WTC11 (cell line): ENCODE results near the gene SRGAP1. TPM values are rescaled to one million over a fixed set of nuclear protein-coding genes. Genes with fewer than 3 reads are reported as not detected.

Source experiments
- ATAC-seq: fragments of 200-7000 bp; cut with Tn5 transposase; 2 replicates; pipeline ENCODE4 v1.10.0; 2021; ENCODE audit warnings: mild to moderate bottlenecking, moderate library complexity
- CTCF ChIA-PET: fragments of 300-600 bp; sonication (Branson Sonifier 250); formaldehyde crosslinking; loops from one replicate; lab custom pipeline; 2021; ENCODE audit warnings: antibody characterized with exemption; lab: Charles Lee
- POLR2A ChIA-PET: fragments of 350-600 bp; sonication (Branson Sonifier 250); formaldehyde crosslinking; loops from one replicate; lab custom pipeline; 2021; ENCODE audit warnings: antibody characterized with exemption; lab: Charles Lee
- DNase-seq: peaks from one replicate; pipeline ENCODE4 v3.0.0; 2021; ENCODE audit warnings: low spot score
- H3K27ac Mint-ChIP-seq: 2 replicates; pipeline ENCODE4 v1.8.0; 2021; ENCODE audit warnings: mixed read lengths
- H3K27me3 Mint-ChIP-seq: 2 replicates; pipeline ENCODE4 v1.8.0; 2021; ENCODE audit warnings: low read depth, mild to moderate bottlenecking, moderate library complexity, mixed read lengths
- H3K36me3 Mint-ChIP-seq: 2 replicates; pipeline ENCODE4 v1.8.0; 2021; ENCODE audit warnings: mixed read lengths
- H3K4me1 Mint-ChIP-seq: 2 replicates; pipeline ENCODE4 v1.8.0; 2022; ENCODE audit warnings: mixed read lengths
- H3K4me3 Mint-ChIP-seq: 2 replicates; pipeline ENCODE4 v1.8.0; 2021; ENCODE audit warnings: mild to moderate bottlenecking, moderate library complexity, mixed read lengths
- H3K9me3 Mint-ChIP-seq: 2 replicates; pipeline ENCODE4 v1.8.0; 2021; ENCODE audit warnings: mixed read lengths
- ATF1 ChIP-seq: sonication (generic); formaldehyde crosslinking; IDR thresholded peaks from 2 replicates; pipeline ENCODE4 v1.8.1; 2023; ENCODE audit warnings: mild to moderate bottlenecking, moderate library complexity, missing genetic modification reagents
- ATF2 ChIP-seq: sonication (generic); formaldehyde crosslinking; IDR thresholded peaks from 2 replicates; pipeline ENCODE4 v1.8.1; 2022; ENCODE audit warnings: low read depth, missing genetic modification reagents, borderline replicate concordance
- E2F5 ChIP-seq: sonication (generic); formaldehyde crosslinking; IDR thresholded peaks from 2 replicates; pipeline ENCODE4 v1.8.1; 2022; ENCODE audit warnings: mild to moderate bottlenecking, moderate library complexity, missing genetic modification reagents
- ERG ChIP-seq: fragments of 250-450 bp; sonication (Bioruptor Pico); IDR thresholded peaks from 2 replicates; pipeline ENCODE4 v1.8.0; 2021; ENCODE audit warnings: mild to moderate bottlenecking
- ESRRA ChIP-seq: sonication (generic); formaldehyde crosslinking; IDR thresholded peaks from 2 replicates; pipeline ENCODE4 v1.8.1; 2022; ENCODE audit warnings: mild to moderate bottlenecking, missing genetic modification reagents, borderline replicate concordance
- STAT6 ChIP-seq: sonication (generic); formaldehyde crosslinking; conservative IDR thresholded peaks from 2 replicates; pipeline ENCODE4 v1.8.1; 2023; ENCODE audit warnings: mild to moderate bottlenecking, low read depth, missing genetic modification reagents, moderate library complexity
- ZNF263 ChIP-seq: sonication (generic); formaldehyde crosslinking; IDR thresholded peaks from 2 replicates; pipeline ENCODE4 v1.8.1; 2022; ENCODE audit warnings: low read depth, mild to moderate bottlenecking, moderate library complexity, missing genetic modification reagents
- total RNA-seq: library from RNA; stranded (reverse); gene quantifications from 3 replicates; pipeline ENCODE4 v1.2.3, GENCODE V29; 2021
- TF ChIP-seq, protein P1 (sequence below): fragments of 250-450 bp; sonication (Bioruptor Pico); IDR thresholded peaks from 2 replicates; pipeline ENCODE4 v1.9.0; 2021; ENCODE audit warnings: mild to moderate bottlenecking
- TF ChIP-seq, protein P2 (sequence below): sonication (generic); formaldehyde crosslinking; IDR thresholded peaks from 2 replicates; pipeline ENCODE4 v1.8.1; 2023; ENCODE audit warnings: mild to moderate bottlenecking, missing genetic modification reagents, moderate library complexity

Gene SRGAP1
- total RNA-seq, 1 experiment from 2014 or later: 10.3 TPM

- TF ChIP-seq STAT6 (CRISPR knock-in tag): no peak
Observed at GRCh38 chr12:63930971-63931370, 86.5 kb downstream of the SRGAP1 start (continued).

DNA sequence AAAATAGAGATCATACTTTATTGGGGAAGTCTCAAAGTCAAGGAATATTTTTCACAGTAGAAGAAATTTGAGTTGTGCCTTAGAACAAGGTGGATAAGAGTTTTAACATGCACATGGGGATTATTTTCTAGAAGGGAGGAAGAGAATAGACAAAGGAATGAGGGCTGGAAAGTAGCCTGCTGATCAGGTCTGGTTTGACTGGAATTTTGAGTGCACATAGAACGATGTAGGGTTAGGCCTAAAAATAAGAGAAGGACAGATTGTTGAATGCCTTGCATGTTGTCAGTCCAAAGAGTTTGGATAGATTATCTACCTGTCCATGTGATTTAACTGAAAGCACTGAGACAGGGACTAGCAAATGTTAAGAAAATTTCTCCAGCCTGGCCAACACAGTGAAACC lies 87.2 kb downstream of the SRGAP1 start:
- ChIA-PET CTCF (no interaction called here), POLR2A (no interaction called here)
- DNase-seq: no peak
- no peak for ATAC-seq
- Mint-ChIP-seq H3K4me3 (no peak overlapping the region), H3K27ac (peak overlapping the region; percentile 25; the same call in 1 of the 2 replicates), H3K4me1 (peaks cover 20% of the 10 kb centered on the region), H3K36me3 (peaks cover 5% of the 10 kb centered on the region), H3K9me3 (peaks cover 11% of the 10 kb centered on the region), H3K27me3 (no peaks in the 10 kb centered on the region; the same call in 1 of the 2 replicates)
- TF ChIP-seq ERG: no peak
- TF ChIP-seq E2F5: no peak
- TF ChIP-seq, protein P1, sequence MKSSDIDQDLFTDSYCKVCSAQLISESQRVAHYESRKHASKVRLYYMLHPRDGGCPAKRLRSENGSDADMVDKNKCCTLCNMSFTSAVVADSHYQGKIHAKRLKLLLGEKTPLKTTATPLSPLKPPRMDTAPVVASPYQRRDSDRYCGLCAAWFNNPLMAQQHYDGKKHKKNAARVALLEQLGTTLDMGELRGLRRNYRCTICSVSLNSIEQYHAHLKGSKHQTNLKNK: no peak
- TF ChIP-seq, protein P2, sequence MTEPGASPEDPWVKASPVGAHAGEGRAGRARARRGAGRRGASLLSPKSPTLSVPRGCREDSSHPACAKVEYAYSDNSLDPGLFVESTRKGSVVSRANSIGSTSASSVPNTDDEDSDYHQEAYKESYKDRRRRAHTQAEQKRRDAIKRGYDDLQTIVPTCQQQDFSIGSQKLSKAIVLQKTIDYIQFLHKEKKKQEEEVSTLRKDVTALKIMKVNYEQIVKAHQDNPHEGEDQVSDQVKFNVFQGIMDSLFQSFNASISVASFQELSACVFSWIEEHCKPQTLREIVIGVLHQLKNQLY (CRISPR knock-in tag): no peak
- TF ChIP-seq ESRRA: no peak

DNA sequence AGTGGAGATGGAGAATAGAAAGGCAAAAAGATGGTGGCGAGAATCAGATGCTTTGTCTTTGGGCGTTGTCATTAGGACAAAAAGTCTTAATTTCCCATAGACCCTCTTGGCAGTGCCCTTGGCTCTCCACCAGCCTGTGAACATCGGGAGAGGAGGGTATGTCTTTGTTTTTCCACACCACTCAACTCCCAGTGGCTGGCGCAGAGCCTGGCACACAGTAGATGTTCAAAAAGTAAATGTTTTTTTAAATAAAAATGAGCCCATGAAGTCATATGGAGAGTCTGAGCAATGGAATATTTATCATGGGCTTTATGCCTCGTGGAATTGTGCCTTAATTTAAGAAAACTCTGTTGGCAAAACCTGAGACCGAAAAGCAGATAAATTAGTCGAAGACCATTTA lies 90.4 kb downstream of the SRGAP1 start:
- ATAC-seq (no peak), DNase-seq (no peak)
- Mint-ChIP-seq H3K4me1 (peaks cover 37% of the 10 kb centered on the region), H3K36me3 (no peaks in the 10 kb centered on the region), H3K27me3 (no peaks in the 10 kb centered on the region; the same call in 1 of the 2 replicates), H3K9me3 (no peaks in the 10 kb centered on the region), H3K4me3 (no peak overlapping the region), H3K27ac (no peak overlapping the region)
- POLR2A ChIA-PET: no interaction called here
- TF ChIP-seq ZNF263 (CRISPR knock-in tag) (no peak), ATF1 (CRISPR knock-in tag) (no peak), STAT6 (CRISPR knock-in tag) (no peak), ATF2 (CRISPR knock-in tag) (no peak)
- TF ChIP-seq, all 79 proteins: peak for 0
- CTCF ChIA-PET: no interaction called here
